NOMO-1 treated with DMSO at 0.1 percent for 48 hours (cell line): Measurements from ENCODE around the gene TYMP.
A peak's percentile ranks its signal among the peaks of the same experiment; 100 is the strongest.

Source experiments
- DNase-seq: peaks from one replicate; lab custom pipeline; 2025; ENCODE audit not compliant: unreplicated experiment; lab: John Stamatoyannopoulos, UW

Gene TYMP, protein sequence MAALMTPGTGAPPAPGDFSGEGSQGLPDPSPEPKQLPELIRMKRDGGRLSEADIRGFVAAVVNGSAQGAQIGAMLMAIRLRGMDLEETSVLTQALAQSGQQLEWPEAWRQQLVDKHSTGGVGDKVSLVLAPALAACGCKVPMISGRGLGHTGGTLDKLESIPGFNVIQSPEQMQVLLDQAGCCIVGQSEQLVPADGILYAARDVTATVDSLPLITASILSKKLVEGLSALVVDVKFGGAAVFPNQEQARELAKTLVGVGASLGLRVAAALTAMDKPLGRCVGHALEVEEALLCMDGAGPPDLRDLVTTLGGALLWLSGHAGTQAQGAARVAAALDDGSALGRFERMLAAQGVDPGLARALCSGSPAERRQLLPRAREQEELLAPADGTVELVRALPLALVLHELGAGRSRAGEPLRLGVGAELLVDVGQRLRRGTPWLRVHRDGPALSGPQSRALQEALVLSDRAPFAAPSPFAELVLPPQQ

GRCh38 chr22:50529897-50530579 is at the start of gene TYMP:
TYMP (minus strand) TSS chr22:50530012; CDS start chr22:50529709, 303 bp downstream.
- DNase-seq: peak; percentile 87

DNA sequence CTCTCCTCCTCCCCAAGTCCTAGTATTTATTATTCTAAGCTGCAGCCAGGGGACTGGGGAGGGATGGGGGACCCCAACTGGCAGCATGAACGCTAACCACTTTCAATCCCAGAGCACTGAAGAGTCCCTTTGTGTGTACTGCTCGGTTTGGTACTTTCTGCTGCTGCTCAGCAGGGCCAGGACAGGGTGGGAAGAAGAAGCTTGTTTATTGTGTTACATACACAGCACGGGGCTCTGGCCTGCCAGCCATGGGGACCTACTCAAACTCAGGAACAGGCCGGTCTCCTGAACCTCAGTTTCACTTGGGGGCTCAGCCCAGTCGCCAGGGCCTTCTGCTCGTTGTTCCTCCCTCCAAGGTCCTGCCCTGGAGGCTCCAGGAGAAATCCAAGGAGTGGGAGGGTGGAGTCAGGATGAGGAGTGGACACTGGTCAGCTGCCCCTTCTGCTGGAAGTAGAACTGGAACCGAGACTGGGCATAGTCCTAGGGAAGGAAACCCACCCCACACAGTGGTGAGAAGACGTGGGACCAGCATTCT is 49.0 kb upstream of the TYMP start:
- no peak for DNase-seq

- DNase-seq: no peak
Measured at GRCh38 chr22:50577987-50578775, 48.4 kb upstream of the TYMP start, which contains the start of gene CPT1B. CPT1B (minus strand) TSS chr22:50578427; CDS start chr22:50577915, 512 bp downstream.

DNA sequence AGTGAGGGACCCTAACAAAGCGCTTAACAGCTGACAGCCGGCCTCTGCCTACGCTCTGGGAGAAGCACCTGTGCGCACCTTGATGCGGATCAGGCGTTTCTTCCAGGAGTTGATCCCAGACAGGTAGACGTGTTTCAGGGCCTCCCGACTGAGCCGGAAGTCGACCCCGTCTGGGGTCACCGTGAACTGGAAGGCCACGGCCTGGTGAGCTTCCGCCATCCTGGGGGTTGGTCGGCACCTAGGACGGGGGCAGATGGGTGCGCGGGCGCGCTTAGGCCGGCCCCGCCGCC is 47.8 kb upstream of the TYMP start:
- no peak for DNase-seq

DNA sequence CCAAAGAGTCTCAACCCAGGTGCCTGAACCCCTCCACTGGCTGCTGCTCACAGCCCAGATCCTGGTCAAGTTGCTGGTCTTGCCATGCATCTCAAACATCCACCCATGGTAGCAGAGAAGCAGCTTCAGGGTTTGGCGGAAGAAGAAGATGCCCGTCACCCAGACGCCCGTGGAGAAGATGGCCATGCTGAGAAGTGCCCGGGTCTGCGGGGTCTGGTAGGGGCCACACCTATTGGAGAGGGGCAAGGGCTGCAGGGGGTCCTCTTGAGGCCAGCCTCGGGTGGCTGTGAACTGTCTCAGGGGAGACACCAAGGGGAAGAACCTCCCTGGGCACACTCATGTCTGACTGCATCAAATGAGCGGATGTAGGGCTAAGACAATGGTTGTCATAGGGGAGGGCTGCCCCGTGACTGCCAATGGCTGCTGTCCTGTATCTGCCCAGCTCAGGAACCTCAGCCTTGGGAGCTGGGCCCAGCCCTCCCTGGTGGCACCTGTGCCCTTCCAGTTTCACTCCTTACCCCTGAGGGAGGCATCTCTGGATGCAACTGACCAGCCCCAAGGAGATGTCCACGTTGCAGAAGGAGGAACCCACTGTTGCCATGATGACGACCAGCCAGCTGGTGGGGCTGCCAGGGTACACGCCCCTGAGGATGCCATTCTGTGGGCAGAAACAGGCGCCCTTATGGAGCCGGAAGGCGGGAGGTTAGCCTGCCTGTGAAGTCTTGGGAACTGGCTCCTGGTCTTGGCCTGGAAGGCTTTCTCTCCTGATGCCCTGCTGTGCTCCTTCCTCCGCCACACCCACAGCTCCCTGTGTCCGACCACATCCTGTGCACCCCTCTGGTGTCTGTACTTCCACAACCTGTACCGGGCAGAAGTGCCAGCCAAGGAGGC is 47.2 kb upstream of the TYMP start:
- DNase-seq: no peak

DNA sequence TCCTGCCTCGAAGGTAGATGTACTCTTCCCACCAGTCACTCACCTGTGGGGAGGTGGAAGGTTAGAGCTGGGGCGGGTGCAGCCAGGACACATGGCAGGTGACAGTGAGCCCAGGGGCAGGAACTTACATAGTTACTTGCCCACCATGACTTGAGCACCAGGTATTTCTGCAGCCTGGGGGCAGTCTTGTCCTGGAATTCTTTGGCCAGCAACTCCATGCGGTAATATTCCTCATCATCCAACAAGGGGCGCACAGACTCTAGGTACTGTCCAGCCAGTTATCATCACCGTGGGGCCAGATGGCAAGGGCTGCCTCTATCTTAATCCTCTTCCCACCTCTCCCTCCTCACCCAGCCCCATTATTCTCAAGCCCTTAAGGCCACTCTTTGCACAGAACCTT is 46.3 kb upstream of the TYMP start:
- DNase-seq: peak; percentile 10

GRCh38 chr22:50575426-50575941 is 45.7 kb upstream of the TYMP start:
- DNase-seq: no peak

DNA sequence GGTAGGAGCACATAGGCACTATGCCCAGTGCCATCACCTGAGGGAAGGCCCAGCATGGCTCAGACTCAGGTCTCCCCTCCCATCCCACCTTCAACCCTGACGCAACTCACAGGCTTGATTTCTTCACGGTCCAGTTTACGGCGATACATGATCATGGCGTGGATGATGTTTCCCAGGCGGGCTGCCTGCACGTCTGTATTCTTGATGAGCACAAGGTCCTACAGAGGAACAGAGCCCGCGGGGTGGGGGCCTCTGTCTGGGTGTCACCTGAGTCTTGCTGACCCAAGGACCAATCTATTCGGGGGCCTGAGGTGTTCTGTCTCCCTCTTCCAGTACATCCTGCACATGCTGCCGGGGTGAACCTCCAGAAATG is 44.6 kb upstream of the TYMP start:
- no peak for DNase-seq

- no peak for DNase-seq
Measured at GRCh38 chr22:50573491-50574382, 43.9 kb upstream of the TYMP start.

DNA sequence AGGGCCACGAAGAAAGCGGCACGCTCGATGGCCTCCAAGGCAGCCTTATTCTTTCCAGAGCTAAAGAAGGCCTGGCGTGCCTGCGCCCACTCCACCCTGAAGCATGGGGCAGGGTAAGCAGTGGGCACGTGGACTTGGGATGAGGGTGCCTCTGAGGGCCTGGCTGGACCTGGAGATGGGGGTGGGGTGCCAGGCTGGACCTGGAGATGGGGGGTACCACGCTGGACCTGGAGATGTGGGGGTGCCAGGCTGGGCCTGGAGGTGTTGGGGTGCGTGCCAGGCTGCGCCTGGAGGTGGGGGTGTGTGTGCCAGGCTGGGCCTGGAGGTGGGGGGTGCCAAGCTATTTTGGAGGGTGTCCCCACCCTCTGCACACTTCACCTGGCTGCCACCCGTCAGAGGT is 43.2 kb upstream of the TYMP start:
- no peak for DNase-seq

DNA sequence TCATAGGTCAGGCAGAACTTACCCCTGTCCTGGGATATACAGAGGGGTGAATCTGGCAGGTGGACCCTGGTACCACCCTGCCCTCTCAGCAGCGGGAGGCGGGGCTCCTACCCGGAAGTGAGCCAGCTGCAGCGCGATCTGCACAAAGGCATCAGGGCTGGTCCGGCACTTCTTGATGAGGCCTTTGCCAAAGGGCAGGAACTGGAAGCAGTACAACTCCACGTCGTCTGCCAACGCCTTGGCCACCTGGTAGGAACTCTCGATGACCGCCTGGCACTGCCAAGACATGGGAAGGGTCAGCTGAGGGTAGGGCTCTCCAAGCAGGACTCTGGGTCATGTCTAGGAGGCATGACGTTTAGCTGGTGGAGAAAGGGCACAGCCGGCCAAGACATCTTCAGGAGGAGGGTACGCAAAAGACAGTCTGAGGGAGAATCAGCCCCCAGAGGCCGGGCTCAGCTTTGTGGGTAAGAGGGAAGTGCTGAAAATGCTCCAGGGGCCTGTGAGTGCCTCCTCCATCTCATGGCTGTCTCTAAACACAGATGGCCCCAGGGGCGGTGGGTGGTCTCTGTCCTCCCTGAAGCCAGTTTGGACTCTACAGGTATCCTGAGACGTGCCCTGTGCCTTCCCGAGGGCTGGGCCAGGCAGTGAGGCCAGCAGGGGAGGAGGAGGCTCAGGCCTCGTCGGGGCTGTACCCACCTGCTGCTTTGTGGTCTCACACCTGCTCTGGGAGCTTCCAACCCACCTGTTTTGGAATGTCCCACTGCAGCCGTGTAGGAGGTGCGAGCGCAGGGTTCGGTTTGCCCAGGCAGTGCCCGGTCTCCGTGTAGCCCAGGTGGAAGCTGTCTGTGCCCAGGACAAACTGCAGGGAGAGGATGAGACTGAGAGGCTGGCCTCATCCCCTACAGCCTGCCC is 41.7 kb upstream of the TYMP start:
- no peak for DNase-seq

DNA sequence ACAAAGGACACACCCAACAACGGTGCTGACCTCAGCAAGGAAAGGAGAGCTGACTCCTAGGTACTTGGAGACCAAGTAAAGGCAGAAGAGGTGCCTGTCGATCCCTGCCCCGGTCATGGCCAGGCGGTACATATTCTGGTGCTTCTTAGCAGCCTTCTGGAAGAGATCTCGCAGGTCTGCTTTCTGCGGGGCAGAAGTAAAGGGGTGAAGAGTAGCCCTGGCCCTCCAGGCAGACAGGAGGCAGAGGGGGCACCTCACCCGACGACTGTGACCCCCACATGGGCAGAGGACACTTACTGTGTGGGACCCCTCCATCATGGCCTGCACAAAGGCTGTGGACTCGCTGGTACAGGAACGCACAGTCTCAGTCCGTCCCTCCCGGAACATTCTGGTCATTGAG is 41.0 kb upstream of the TYMP start:
- no peak for DNase-seq

GRCh38 chr22:50569896-50570535 is 40.2 kb upstream of the TYMP start:
- DNase-seq: no peak

DNA sequence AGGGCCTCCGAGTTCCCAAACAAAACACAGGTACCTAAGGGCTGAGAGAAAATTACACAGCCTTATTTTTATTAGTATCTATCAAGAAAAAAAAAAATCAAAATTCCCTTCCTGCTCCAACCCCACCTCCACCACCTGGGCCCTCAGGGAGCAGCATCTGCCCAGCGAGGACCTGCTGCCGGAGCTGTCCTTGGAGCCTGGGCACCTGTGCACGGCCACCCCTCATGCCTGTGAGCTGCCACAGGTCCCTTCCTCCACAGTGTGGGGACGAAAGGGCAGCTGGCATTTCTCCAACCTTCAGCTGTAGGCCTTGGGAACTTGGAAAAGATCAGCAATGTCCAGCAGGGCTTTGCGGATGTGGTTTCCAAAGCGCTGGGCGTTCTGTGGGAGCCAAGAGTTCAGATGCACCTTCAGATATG is 39.2 kb upstream of the TYMP start:
- DNase-seq: no peak

DNA sequence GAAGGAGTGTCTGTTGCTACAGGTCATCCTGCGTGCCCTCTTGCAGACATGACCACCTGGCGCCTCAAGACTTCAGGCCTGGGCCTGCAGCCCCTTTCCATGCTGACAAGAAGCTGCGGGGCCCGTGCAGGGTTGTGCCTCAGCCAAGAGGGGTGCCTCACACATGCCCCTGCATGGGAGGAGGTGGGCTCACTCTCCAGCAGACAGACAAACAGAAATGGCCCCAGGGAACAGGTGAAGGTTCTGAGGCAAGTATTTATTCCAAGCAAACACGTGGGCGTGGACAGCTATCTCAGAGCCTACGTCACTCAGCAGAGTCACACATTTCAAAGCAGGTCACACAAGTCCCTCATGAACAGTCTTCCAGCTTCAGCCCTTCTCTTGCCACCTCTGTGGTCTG is 38.8 kb upstream of the TYMP start:
- no peak for DNase-seq

DNA sequence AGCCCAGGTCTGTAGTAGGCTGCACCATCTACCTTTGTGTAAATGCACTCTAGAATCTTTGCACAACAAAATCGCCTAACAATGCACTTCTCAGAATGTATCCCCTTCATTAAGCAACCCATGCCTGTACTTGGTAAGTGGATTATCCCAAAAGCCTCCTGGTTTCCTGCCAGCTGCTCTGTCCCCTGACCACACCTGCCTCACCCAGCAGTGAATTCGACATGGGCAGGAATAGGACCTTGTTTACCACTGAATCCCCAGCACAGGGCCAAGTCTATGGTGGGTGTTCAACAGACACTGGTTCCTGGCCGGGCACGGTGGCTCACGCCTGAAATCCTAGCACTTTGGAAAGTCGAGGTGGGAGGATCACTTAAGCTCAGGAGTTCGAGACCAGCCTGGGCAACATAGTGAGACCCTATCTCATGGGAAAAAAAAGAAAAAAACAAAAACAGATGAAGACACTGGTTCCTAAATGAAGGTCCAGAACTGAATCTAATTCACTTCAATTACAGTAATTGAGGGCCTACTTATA is 38.0 kb upstream of the TYMP start:
- DNase-seq: no peak

DNA sequence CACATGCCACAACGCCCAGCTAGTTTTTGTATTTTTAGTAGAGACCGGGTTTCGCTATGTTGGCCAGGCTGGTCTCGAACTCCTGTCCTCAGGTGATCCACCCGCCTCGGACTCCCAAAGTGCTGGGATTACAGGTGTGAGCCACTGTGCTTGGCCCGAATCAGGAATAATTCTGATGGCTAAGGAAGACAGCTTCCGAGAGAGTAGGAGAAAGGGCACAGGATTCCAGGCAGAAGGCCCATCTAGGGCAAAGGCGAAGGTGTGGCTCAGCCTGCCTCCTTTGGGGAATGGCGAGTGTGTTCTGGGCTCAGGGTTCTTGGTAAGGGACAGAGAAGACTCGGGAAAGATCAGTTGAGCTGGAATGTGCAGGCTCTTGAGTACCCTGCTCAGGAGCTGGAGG is 34.5 kb upstream of the TYMP start:
- DNase-seq: no peak
